Stimulated activated CD8-positive, alpha-beta memory T cell treated with anti-CD3 and anti-CD28 coated beads, Interleukin-4, amount 100 ng/mL, for 1 hour (primary cell): ENCODE data around the gene DNASE1L2.
"Not testable (repeated sequence)": the region's sequence is repeated elsewhere in the genome, so short reads cannot be mapped to it uniquely, and the experiment has no call there.

Source experiments
- DNase-seq, 2 donors: peaks; one replicate each; pipeline ENCODE4 v3.0.0-alpha.2; 2020; ENCODE audit warnings: low read depth in 2 of 2, low spot score in 1 of 2

DNASE1L2 gene

DNA sequence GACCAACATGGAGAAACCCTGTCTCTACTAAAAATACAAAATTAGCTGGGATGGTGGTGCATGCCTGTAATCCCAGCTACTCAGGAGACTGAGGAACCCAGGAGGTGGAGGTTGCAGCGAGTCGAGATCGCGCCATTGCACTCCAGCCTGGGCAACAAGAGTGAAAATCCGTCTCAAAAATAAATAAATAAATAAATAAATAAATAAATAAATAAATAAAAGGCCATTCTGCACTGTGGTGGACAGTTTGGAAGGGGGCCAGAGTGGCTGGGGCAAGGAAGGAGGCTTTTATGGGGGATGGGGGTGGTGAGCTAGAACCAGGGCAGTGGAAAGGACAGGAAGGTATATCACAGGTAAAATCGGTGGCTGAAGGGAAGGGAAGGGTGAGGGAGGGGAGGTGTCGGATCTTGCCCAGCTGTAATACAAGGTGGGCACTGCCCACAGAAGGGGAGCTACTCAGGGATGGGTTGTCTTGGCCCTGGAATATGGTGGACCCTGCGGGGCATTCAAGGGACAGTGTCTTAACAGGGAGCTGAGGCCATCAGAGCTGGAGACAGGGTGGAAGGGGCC, 33.0 kb upstream of the DNASE1L2 start:
- not testable (repeated sequence) for DNase-seq

DNA sequence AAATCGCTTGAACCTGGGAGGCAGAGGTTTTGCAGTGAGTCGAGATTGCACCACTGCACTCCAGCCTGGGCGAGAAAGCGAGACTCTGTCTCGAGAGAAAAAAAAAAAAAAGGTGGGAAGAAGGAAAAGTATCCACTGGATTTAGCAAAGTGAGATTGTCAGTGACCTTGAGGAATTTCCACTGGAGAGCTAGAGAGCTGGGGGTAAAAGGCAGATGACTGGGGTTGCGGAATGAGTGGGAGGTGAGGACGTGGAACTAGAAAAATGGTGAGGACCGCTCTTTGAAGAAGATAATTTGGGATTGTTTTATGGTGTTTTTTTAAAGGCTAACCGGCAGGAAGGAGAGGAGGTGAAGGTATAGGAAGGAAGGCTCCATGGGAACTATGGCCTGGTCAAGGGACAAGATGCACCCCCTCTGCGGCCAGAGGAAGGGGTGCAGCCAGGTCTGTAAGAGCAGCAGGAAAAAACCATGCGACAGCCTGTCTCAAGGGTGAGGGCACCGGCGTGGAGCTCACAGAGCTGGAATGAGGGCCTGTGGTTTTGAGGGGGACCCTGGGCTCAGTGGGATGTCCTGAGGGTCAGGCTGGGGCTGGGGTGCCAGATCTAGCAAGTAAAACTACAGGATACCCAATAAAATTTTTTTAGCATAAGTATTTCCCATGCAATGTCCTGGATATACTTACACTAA, 31.7 kb upstream of the DNASE1L2 start:
- DNase-seq: no peak

DNA sequence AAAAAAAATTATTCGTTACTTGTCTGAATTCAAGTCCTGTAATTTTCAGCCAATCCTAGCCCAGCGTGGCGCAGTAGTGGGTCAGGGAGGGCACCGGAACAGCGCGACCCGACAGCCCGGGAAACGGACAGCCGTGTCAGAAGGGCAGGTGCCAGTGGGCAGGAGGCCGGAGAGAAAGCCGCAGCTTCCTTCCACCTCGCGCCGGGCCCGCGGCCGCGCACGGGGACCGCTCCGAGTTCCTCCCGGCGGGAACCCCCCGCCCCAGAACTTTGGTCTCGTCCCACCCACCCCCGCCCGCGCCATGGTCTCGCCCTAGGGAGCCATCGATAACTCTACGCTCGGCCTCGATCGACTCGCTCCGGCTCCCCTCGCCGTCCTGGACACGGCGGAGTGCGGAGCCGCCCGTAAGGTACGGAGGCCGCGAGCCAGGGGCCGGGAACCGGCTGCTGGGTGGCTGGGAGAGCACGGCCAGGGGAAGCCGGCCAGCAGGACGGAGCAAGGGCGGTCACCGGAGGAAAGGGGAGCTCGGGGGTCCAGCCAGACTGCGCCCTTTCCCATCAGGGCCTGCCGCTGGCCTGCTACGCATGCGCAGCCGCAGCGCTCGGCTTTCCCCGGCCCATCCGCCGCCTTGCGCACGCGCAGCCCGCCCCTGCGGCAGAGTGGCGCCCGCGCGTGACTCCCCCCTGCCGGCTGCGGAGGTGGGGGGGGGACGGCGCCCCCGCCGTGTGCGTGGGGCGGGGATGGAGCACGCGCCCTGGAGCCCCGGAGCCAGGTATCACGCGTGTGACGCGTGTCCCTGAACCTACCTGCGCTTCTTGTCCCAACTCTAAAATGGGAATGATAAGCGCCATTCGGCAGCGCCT, 30.9 kb upstream of the DNASE1L2 start, which contains the start of gene MLST8:
TSS of gene MLST8 (plus strand) at position 351 of the 863 bp plus-strand sequence. CDS start 632 bp downstream, outside the sequence.
- DNase-seq: peak; percentile 71 to 82

DNA sequence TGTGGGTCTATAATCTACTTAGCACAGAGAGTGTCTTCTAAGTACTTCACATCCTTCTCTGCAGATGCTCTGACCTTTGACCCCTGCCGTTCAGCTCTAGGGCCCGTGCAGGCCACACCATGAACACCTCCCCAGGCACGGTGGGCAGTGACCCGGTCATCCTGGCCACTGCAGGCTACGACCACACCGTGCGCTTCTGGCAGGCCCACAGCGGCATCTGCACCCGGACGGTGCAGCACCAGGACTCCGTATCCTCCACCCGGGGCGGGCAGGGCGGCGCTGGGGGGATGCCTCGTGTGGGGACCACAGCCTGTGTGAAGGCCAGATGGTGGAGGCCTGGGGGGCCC, 30.3 kb upstream of the DNASE1L2 start:
- DNase-seq: no peak

DNA sequence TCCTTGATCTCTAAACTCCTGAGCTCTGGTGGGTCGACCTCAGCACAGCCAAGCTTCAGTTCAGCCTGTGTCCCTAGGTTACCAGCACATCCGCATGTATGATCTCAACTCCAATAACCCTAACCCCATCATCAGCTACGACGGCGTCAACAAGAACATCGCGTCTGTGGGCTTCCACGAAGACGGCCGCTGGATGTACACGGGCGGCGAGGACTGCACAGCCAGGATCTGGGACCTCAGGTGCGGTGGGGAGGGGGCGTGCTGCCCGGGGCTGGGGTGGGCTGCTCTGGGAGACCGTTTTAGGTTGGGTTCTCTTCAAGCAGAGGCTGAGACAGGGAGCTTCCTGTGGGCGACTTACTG, 29.8 kb upstream of the DNASE1L2 start:
- no peak for DNase-seq

DNA sequence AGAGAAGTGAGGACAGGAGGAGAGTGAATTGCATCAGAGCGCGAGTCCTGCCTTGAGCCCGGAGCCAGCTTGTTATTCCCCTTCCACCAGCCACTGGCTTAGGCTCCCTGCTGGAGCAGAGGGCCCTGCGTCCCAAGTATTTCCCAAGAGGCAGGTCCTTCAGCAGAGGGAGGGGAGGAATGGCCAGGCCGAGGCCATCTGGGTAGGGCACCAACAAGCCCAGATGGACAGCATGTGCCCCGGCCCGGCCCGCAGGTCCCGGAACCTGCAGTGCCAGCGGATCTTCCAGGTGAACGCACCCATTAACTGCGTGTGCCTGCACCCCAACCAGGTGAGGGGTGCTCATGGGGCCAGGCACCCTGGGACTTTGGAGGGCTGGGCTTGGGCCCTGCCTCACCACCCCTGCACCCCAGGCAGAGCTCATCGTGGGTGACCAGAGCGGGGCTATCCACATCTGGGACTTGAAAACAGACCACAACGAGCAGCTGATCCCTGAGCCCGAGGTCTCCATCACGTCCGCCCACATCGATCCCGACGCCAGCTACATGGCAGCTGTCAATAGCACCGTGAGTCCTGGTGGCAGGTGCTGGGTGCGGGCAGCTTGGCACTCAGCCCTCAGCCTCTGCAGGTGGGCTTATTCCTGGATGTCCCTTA, 29.3 kb upstream of the DNASE1L2 start:
- no peak for DNase-seq

DNA sequence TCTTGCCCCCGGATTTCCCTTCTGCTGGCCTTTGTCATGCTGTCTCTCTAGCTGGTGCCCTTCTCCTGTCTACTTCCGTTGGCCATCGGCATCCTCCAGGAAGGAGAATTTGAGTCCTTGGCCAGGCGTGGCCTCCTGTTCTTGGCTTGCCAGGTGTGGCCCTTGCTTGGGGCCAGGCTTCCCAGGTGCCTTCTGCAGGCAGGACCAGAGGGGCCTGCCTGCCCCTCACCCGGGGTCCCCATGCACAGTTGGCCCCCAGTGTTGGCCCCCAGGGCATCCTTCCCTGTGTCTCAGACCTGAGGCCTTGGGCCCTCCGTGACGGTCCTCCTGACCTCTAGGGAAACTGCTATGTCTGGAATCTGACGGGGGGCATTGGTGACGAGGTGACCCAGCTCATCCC, 28.4 kb upstream of the DNASE1L2 start:
- no peak for DNase-seq

DNA sequence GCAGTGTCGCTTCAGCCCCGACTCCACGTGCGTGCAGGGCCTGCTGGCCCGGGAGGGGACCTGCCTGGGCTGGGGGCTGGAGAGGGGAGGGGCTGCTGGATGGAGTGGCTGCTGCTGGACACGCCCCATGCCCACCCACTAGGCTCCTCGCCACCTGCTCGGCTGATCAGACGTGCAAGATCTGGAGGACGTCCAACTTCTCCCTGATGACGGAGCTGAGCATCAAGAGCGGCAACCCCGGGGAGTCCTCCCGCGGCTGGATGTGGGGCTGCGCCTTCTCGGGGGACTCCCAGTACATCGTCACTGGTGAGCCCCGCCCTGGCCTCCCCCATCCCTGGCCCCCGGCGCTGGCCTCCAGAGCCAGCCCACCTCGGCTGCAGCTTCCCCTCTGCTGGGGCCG, 27.9 kb upstream of the DNASE1L2 start:
- no peak for DNase-seq

DNA sequence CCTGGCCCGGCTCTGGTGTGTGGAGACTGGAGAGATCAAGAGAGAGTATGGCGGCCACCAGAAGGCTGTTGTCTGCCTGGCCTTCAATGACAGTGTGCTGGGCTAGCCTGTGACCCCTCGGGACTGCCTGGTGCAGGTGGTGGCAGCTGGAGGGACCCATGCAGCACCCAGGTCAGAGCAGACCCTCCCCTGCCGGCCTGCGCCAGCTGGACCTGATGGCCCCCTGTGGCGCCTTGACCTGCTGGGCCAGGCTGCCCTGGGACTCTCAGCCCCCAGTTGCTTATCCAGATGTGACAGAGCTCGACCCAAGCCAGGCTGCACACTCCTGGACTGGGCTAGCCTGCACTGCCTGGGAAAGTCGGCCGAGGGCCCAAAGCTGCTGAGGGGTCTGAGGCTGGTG, 27.5 kb upstream of the DNASE1L2 start:
- DNase-seq: no peak

DNA sequence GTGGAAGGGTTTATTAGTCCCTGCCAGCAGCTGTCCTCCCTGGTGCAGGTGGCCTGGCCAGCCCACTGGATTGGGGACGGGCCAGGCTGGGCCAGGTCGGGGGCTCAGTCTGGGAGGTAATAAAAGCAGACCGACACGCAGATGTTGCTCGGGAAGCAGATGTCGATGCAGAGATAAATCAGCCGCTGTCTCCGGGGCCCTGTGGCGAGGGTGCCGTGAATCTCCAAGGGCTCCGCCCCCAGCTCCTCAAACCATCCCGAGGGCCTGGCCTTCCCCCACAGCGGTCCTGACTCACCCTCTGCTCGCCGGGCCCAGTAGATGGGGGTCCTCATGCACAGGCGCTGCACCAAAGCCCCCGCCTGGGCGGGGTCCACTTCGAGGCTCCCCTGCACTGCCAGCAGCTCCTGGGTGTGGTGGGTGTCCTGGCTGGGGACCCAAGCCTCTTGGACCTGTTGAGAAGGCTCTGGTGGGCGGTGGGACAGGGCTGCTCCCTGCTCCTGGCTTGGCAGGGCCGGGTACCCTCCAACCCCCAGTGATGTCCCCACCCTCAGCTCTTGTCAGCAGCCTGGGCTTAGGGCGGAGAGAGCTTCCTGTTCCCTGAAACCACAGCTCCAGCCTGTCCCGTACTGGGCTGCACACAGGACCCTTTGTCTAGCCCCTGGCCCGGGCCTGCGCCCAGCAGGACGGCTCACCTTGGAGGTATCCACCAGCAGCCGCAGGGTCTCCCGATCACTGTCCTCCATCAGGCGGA, 26.8 kb upstream of the DNASE1L2 start:
- DNase-seq: no peak

DNA sequence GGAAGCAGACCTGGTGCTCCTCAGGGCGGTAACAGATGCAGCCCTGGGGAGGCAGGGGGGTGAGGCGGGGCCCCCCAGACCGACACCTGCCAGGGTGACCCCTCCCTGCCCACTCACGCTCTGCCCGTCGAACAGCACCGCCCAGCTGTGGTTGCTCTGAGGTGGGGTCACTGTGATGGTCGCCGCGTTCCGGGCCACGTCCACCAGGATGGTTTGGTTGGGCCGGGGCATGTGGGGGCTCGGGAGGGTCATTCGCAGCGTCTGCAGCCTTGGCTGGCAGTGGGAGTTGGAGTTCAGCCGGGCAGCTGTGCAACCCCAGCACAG, 26.3 kb upstream of the DNASE1L2 start:
- no peak for DNase-seq

DNA sequence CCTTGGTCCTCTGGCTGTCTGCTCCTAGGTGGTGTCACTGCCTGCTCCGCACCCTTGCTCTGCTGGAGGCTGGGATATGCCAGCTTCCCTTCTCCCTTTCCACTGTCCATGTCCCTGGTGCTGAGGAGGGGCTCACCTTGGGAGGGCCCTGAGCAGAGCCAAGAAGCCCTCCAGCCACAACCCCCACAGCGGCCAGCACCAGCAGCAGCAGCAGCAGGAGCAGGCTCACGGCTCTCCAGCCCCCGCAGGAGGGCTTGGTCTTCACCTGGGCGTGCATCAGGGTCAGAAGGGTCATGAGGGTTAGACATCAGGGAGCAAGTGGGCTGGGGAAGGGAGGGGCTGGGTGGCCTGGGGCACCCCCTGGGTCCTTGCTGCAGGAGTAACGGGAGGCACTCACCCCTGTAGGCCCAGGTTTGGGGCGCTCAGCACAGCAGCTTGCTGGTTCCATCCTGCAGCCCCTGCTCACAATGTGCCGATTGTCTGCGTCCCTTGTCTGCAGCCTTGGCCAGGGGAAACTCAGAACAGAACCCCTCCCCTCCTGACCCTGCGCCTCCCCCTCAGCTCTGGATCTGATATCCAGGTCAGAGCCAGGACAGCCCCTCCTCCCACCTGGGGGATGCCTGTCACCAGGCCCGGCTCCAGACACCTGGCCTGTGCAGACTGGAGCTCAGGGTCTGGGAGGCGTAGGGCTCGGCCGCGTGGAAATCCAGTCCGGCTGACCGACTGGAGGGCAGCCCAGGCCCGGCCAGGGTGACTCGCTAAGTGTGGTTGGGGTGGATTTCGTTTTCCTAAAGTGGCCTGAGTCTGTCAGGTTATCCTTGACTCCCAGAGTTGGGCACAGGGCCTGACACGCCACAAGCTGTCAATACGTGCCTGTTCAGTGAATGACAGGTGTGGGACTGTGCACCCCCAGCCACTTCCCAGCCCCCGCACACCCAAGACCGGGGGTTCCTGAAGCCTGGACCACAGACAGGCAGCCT, 25.6 kb upstream of the DNASE1L2 start, which contains the start of gene BRICD5:
TSS of gene BRICD5 (minus strand) at position 478 of the 980 bp plus-strand sequence. CDS start at position 448, 30 bp downstream.
- no peak for DNase-seq

DNA sequence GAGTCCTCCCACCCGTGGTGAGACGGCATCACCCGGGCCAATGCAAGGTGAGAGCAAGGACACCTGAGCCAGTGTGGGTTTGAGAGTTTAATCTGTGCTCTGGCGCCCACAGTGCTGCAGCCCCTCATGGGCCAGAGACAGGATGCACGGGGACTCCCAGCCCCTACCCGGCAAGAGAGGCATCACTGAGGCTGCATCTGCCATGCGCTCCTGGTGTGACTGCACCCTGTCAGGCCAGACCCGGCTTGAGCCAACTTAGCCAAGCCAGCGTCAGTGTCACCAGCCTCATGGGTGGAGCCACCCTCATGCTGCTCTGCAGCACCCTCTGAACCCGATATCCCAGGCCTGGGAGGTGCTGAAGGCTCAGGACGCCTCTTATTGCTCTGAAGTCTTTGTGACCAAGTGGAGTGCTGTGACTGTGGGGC, 24.3 kb upstream of the DNASE1L2 start:
- DNase-seq: no peak

DNA sequence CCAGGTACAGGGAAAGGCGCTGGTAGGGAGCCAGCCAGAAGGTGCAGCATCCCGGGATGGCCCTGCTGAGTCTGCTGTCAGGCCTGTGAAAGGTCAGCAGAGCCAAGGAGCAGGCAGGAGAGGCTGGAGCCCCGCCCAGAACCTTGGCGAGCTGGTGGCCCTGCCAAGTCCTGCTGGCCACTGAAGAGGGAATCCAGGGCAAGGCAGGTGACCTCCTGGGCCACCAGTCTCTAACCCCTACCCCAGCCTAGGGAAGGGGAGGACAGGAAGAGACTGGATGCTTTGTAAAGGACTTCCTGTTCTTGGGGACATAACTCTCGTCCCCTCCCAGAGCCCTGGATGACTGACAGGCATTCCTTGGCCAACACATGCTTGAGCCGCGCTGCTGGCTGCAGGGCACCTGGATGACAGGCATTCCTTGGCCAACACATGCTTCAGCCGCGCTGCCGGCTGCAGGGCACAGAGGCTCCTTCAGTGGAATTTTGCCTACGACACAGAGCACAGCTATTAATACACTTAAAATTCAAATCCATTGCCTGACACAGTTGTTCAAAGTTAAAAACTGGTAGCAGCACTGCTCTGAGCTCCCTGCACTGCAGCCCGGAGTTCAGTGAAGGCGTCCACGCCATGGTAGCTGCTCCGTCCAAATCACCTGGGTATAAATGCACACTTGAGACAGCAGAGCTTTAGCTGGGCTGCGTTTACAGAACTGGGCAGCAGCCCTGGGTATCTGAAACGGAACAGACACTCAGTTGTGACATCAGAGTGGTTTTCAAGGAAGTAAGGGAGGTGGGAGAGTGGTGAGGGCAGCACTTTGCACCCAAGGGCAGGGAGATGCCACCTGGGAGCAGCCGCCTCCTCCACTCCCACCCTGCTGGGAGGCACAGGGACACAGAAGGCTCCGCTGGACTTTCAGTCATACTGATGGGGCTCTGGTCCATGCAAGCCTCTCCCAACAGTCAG, 23.6 kb upstream of the DNASE1L2 start:
- DNase-seq: no peak

DNA sequence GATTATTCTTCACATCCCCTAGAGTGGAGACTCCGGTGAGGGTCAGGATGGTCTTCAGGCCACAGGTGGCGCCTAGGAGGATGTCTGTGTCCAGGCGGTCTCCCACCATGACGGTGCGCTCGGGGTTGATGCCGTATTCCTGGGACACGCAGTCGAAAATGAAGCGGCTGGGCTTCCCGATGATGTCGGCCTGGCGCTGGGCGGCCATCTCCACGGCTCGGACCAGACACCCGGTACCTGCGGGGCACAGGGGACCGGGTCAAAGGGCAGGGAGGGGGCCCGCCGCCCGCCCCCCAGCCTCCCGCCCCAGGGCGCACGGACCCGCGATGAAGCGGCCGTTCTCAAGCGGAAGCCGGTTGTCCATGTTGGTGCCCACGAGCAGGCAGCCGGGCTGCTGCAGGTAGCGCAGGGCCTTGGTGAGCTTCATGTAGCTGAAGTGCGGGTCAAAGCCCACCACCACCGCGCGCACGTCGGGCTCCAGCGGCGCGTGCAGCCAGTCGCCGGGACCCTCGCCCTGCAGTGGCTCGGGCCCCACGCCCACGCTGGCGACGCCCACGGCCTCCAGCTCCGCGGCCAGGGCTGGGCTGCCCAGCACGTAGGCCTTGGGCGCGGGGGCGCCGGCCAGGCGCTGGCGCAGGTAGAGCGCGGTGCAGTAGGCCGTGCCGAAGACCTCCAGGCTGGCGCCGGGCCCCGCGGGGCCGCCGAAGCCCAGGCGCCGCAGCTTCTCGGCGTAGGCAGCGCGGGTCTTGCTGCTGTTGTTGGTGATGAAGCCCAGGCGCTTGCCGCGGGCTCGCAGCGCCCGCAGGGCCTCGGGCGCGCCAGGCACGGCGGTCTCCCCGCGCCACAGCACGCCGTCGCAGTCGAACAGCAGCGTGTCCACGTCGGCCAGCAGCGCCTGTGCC, 22.2 kb upstream of the DNASE1L2 start:
- DNase-seq: no peak

DNA sequence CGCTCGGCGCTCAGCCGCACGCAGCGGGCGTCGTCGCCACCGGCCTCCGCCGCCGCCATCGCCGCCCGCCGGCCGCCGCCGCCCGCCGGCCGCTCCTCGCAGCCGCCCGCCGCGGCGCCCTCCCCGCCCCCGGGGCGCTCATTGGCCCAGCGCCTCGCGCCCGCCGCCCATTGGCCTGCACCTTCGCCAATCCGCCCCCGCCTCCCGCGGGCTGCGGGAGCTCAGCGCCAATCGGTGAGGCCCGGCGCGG, 21.6 kb upstream of the DNASE1L2 start, which contains the start of gene PGP:
TSS of gene PGP (minus strand) at position 122 of the 250 bp plus-strand sequence. CDS start at position 59, 63 bp downstream.
- no peak for DNase-seq

DNA sequence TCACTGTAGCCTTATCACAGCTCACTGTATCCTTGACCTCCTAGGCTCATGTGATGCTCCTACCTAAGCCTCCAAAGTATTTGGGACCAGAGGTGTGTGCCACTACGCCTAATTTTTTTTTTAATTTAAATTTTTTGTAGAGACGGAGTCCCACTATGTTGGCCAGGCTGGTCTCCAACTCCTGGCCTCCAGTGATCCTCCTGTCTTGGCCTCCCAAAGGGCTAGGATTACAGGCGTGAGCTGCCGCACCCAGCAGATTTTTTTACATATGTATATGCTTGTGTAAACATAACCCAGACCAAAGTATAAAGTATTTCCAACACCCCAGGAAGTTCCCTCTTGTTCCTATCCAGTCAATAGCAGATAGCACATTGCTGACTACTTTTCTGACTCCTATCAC, 19.9 kb upstream of the DNASE1L2 start:
- no peak for DNase-seq
